GM19240 (cell line): ENCODE measurements around the gene POGZ.

Experiments used
- DNase-seq: peaks from one replicate; pipeline ENCODE4 v3.0.0; 2011; ENCODE audit warnings: low spot score; ENCODE audit not compliant: insufficient read length

The POGZ gene

DNA sequence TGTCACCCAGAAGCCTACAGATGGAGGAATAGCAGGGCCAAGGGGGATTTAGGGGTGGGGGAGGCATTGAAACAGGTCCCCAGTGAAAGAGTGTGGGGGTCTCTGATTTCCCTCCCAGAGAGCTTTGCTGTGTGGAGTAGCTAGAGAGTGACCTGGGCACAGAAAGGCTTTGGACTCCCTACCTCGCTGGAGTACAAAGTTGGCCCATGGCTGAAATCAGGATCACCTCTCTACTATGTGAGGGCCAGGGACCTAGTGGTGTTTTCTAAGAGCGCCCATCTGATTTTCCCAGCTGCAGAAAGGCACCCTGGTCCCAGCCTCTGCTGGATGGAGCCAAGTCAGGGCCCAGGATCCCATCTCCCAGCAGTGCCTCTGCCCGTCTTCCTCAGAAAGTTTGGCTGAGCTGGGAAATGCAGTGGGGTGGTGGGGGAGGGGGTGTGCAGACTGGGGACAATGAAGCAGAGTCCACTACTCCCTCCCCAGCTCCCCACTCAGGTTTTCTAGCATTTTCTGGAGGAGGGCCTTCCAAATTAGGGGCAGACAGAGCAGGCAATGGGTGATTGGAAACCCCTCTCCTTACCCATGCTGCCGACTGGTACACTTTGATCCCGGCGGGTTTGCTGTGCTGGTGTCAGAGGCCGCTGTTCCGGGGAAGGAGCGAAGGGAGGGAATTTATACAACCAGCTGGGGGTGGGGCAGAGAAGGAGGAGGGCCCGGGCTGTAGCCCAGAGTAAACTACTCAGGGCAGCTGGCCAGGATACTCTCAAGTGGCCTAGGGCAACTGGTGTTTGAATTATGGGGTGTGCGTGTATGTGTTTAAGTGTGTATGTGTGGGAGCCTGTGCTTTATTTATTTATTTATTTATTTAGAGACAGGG lies 87.0 kb downstream of the POGZ start, which contains the start of gene SELENBP1:
Gene SELENBP1 (minus strand): TSS at position 648 of the 877 bp plus-strand sequence. CDS start 64 bp downstream, at position 584.
- DNase-seq, result no peak

DNA sequence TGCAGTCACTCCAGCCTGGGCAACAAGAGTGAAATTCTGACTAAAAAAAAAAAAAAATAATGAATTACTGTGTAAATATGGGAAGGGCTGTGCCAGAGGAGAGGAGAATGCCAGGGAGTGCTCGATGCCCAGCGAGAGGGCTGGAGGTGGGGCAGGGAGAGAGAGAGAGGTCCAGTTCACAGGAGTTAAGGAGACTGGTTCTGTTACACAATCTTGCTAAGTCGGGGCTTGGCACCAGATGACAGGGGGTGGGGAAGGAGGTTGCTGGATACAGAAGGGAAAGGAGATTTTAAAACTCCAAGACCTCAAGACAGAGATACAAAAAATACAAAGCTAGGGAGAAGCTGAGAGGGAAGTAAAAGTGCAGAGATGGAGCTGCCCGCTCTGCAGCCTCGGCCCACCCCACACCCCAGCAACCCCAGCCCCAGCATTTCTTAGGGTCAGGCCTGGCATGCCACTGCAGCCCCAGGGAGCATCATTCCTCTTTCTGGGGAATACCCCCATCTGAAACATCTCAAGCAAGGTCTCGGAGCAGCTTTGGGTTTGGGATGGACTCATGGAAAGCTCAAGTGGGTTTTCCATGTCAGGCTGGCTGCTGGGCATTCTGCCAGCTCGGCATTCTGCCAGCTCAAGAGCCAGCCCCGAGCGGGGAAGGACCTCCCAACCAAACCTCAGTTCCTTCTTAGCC lies 87.8 kb downstream of the POGZ start:
- DNase-seq, result no peak

DNA sequence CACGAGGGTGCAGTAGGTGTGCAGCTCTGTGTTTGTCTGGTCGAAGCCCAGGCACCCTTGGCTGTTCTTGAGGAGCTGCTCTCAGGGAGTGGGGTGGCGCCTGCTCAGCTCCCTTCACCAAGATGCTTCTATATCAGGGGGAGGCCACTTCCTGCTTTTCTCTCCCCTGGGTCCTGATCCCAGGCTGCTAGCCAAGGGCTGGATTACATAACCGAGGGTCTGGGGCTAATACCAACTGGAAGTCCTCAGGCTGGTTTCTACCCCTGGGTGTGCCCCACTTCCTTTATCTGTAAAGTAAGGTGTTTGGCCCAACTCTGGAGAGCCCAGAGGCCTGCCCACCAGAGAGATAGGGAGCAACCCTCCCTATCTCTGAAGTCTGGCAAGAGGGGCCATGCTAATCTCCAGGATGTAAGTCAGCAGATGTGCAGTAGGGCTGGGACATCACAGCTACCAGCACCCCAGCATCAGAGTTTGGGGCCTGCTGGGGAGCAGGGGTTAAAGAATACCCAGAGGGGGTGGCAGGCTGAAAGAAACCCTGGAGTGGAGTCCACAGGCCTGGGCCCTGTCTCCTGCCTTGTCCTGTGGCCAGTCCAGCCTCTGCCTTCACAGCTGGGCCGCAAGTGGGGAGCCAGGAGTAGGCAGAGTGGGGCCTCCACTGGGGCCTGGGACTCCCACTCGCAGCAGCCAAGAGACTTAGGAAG lies 88.9 kb downstream of the POGZ start:
- no peak for DNase-seq

DNA sequence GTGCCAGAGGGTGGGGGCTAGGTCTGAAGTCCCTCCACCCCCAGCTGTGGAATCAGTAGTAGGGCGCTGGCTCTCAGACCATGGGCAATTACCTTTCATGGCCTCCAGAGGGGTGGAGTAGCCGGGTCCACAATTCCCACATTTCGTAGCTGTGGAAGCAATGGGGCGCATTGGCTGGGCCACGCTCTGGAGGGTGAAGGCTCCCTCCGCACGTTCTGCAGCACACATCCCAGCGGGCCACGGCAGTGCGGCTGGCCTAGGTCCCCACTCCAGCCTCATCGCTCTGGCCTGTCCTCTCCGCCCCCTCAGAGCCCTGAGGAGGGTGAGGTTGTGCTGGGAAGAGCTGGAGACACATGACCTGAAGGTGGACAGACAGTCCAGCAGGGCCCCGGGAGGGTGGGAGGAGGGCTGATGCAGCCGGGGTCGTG lies 89.7 kb downstream of the POGZ start:
- no peak for DNase-seq

DNA sequence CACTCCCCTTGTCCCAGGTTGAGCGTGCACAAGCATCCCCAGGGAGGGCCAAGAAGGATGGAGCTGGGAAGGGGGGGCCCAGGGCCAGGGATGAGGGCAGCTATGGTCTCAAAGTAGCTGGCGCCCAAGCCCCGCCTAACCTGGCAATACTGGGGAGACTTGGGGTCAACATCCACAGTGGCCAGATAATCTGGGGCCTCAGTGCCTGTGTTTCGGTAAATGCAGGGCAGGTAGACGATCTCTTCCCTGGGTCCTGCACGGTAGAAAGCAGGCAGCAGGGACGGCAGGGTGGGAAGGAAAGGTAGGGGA lies 90.0 kb downstream of the POGZ start:
- DNase-seq, result no peak

DNA sequence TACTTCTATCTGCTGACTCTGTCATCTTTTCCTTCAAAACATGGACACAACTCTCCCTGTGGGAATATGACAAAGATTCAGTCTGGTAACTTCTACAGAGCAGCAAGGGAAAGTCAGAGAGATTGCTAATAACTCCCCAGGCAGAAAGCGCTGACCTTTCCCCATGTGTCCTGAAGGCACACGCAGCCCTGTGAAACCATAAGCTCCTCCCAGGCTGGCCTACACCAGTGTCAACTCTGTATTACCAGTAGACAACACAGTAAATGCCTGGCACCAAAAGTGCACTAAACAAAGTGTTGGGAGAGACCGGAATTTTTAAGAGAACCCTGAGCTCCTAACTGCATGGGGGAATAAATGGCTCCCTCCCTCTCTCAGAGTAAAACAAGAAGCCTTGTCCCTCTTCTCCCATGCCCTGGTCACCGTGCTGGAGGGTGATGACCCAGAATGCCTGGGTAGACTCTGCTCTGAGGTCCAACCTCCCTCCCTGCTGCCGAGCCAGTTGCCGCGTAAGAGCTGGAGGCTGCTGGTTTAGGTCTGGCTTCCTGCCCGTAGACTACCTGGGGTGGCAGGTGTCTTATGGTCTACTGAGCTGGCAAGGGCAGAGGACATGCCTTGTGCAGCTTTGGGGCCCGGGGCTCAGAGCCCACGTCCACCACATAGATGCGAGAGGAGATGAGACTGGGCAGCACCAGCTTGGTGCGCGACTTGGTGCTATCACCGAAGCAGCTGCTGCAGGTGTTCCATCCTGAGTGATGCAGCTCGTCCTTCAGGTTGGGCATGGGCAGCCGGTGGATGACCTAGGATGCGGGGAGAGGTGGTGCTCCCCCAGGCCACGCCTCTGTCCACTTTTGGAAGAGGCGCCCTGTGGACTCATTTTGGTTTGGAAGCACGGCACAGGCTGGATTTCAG lies 90.6 kb downstream of the POGZ start:
- no peak for DNase-seq

DNA sequence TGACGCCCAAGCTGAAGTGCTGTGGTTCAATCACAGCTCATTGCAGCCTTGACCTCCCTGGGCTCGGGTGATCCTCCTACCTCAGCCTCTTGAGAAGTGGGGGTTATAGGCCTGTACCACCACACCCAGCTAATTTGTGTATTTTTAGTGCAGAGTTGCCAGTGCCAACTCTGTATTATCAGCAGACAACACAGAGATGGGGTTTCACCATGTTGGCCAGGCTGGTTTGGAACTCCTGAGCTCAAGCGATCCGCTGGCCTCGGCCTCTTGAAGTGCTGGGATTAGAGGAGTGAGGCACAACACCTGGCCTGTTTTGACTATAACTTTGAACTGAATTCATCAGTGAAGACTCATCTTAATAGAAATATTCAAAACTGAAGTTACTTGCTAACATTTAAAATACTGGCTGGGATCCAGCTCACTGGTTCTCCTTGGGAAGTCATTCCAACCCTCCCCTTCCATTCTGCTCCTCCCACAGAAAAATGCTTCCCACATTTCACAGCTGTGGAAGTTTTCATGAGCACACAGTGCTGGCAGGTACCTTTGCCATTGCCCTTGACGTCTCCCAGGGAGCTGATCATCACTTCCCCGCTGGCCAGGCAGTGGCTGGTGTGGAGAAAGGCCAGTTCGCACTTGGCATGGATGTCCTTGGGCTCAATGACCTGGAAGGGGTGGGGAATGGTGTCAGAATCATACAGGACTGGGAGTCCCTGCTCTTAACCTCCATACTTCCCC lies 91.5 kb downstream of the POGZ start:
- DNase-seq, result no peak

DNA sequence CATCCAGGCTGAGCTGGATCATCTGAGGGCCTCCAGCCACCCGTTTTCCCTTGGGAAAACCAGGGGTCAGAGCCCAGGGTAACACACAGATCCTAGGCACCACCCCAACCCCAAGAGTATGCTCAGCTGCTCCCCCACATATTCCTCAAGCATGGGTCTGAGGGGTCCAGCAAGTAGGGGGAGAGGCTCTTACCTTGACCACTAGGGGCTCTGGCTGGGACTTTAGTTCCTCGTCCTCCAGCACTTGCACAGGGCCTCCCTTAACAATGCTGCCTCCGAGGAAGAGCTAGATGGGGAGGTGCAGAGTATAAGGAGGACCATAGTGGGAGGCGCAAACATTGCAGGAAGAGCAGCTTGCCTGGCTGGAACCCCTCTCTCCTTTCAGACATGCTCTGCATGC lies 94.3 kb downstream of the POGZ start:
- DNase-seq, result no peak

DNA sequence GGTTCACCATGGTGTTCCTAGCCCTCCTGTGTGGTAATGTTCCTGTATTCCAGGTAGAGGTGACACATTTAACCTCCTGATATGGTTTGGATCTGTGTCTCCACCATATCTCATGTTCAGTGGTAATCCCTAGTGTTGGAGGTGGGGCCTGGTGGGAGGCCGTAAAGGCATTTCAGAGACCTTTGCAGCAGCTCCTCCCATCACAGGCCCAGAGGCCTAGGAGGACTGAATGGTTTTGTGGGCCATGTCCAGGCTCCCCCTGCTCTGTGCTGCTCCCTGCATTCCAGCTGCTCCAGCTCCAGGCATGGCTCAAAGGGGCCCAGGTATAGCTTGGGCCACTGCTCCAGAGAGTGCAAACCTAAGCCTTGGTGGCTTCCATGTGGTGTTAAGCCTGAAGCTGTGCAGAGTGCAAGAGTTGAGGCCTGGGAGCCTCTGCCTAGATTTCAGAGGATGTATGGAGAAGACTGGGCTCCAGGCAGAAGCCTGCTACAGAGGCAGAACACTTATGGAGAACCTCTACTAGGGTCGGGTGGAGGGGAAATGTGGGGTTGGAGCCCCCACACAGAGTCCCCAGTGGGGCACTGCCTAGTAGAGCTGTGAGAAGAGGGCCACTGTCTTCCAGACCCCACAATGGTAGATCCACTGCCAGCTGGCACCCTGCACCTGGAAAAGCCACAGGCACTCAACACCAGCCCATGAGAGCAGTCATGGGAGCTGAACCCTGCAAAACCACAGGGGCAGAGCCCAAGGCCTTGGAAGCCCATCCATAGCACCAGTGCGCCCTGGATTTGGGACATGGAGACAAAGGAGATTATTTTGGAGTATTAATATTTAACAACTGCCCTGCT lies 96.8 kb downstream of the POGZ start:
- no peak for DNase-seq

DNA sequence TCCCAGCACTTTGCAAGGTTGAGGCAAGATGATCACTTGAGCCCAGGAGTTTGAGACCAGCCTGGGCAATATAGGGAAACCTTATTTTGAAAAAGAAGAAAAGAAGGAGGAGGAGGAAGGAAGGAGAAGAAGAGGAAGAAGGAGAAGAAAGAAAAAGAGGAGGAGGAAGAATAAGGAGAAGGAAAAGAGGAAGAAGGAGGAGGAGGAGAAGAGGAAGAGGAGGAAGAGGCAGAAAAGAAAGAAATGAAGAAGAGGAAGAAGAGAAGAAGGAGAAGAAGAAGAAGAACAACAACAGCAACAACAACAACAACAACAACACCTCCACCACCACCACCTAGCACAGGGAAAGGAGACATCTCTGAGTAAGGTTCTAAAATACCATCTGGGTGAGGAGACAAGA lies 97.4 kb downstream of the POGZ start:
- no peak for DNase-seq

DNA sequence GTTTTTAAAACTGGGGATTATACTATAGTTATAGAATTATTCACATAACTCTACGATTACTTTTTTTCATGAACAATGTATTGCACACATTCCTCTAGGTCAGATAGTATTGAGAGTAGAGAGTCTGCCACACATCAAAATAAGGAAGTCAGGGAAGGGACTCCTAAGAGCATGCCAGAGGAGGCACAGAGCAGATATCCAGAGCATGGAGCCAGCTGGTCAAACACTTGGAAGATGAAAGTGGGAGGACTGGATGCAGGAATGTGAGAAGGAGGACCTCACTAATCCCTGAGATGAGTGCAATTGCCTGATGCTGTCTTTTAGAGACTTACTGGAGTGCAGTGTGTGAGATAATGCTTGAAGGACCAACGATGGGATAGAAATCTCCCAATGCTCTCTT lies 102.6 kb downstream of the POGZ start:
- DNase-seq, result no peak
